NCI-H2171 treated with DMSO at 0.1 percent for 48 hours (cell line): ENCODE results near the gene LCN2.
"Not testable (repeated sequence)": the region's sequence is repeated elsewhere in the genome, so short reads cannot be mapped to it uniquely, and the experiment has no call there.

ENCODE experiments used
- DNase-seq: peaks from one replicate; lab custom pipeline; 2025; lab: John Stamatoyannopoulos, UW

The LCN2 gene

GRCh38 chr9:128149001-128149701, at the start of gene LCN2:
TSS of gene LCN2 (plus strand) at chr9:128149453. CDS start at chr9:128149526, 73 bp downstream.
- DNase-seq: no peak

- DNase-seq: no peak
Observed at GRCh38 chr9:128099932-128100491, 49.2 kb upstream of the LCN2 start.

GRCh38 chr9:128100581-128100980, 48.7 kb upstream of the LCN2 start:
- no peak for DNase-seq

GRCh38 chr9:128101231-128101661, 48.0 kb upstream of the LCN2 start:
- DNase-seq: no peak

GRCh38 chr9:128101690-128102089, 47.6 kb upstream of the LCN2 start:
- DNase-seq: no peak

GRCh38 chr9:128102196-128102595, 47.1 kb upstream of the LCN2 start:
- no peak for DNase-seq

GRCh38 chr9:128102861-128103588, 46.2 kb upstream of the LCN2 start:
- peak; percentile 62 for DNase-seq

- DNase-seq: peak; percentile 48
Observed at GRCh38 chr9:128103589-128103962, 45.7 kb upstream of the LCN2 start.

GRCh38 chr9:128104171-128104618, 45.1 kb upstream of the LCN2 start:
- no peak for DNase-seq

GRCh38 chr9:128105538-128106175, 43.6 kb upstream of the LCN2 start:
- no peak for DNase-seq

- DNase-seq: no peak
Observed at GRCh38 chr9:128106181-128106939, 42.9 kb upstream of the LCN2 start.

- DNase-seq: no peak
Observed at GRCh38 chr9:128106940-128107467, 42.2 kb upstream of the LCN2 start.

- DNase-seq: no peak
Observed at GRCh38 chr9:128107468-128108268, 41.6 kb upstream of the LCN2 start.

GRCh38 chr9:128108269-128109049, 40.8 kb upstream of the LCN2 start:
- DNase-seq: no peak

GRCh38 chr9:128109050-128109709, 40.1 kb upstream of the LCN2 start:
- DNase-seq: no peak

- not testable (repeated sequence) for DNase-seq
Observed at GRCh38 chr9:128111726-128112125, 37.5 kb upstream of the LCN2 start.

- DNase-seq: no peak
Observed at GRCh38 chr9:128113526-128114325, 35.5 kb upstream of the LCN2 start.
